ENCODE measurements around the gene RNF2.
"Not testable (repeated sequence)": the region's sequence is repeated elsewhere in the genome, so short reads cannot be mapped to it uniquely, and the experiment has no call there.

- not testable (repeated sequence) for TF ChIP-seq EP300, MXI1 (conservative IDR thresholded peaks at IDR 0.05; ENCODE audit: poor library complexity, severe bottlenecking)
These were observed 19.6 kb downstream of the RNF2 start for GRCh38 chr1:185065006-185065405.
